Retinal pigment epithelial cell (primary cell): ENCODE data around the gene ETS1.

Experiments used
- DNase-seq: peaks from one replicate; pipeline ENCODE4 v3.0.0-alpha.2; 2010; ENCODE audit warnings: low read depth
- H3K4me3 ChIP-seq: 2 replicates; pipeline ENCODE4 v1.5.1; 2011; ENCODE audit warnings: mild to moderate bottlenecking, low read length, control low read depth, moderate library complexity
- CTCF ChIP-seq: conservative IDR thresholded peaks from 2 replicates; pipeline ENCODE4 v1.5.1; 2011; ENCODE audit warnings: low read depth, low read length, control low read depth, inconsistent platforms

Gene ETS1

GRCh38 chr11:128628686-128629085 lies 41.3 kb upstream of the ETS1 start:
- no peak overlapping the region for H3K4me3 ChIP-seq
- no peak for DNase-seq
- no peak for TF ChIP-seq CTCF

- no peak overlapping the region for H3K4me3 ChIP-seq
- no peak for DNase-seq
- TF ChIP-seq CTCF = no peak
These were observed 40.9 kb upstream of the ETS1 start for GRCh38 chr11:128628325-128628673.

- H3K4me3 ChIP-seq = no peak overlapping the region
- TF ChIP-seq CTCF = no peak
- DNase-seq = no peak
These were observed 40.4 kb upstream of the ETS1 start for GRCh38 chr11:128627666-128628324.

GRCh38 chr11:128626913-128627665 lies 39.7 kb upstream of the ETS1 start:
- H3K4me3 ChIP-seq = no peak overlapping the region
- TF ChIP-seq CTCF = no peak
- DNase-seq = no peak

GRCh38 chr11:128625746-128626145 lies 38.4 kb upstream of the ETS1 start:
- no peak for TF ChIP-seq CTCF
- DNase-seq = no peak
- H3K4me3 ChIP-seq = no peak overlapping the region

- no peak overlapping the region for H3K4me3 ChIP-seq
- TF ChIP-seq CTCF = no peak
- no peak for DNase-seq
These were observed 38.0 kb upstream of the ETS1 start for GRCh38 chr11:128625326-128625725.
